GM12878 (cell line): ENCODE results near the gene CYP2A6. TPM values are rescaled to one million over a fixed set of nuclear protein-coding genes. Genes with fewer than 3 reads are reported as not detected.
"Not testable (repeated sequence)": the region's sequence is repeated elsewhere in the genome, so short reads cannot be mapped to it uniquely, and the experiment has no call there.

ENCODE experiments used
- ATAC-seq: fragments of 200-7000 bp; cut with Tn5 transposase; 3 replicates; pipeline ENCODE4 v1.9.1; 2020; ENCODE audit warnings: mild to moderate bottlenecking, moderate library complexity
- BruUV-seq: library from RNA; stranded (reverse); fragments of 400-500 nt; replicated peaks from 2 replicates; lab custom pipeline; 2021; lab: Mats Ljungman, UMichigan
- CTCF ChIA-PET: fragments of 300-600 bp; sonication (Branson Sonifier 250); formaldehyde crosslinking; extraction: SDS; loops from one replicate; lab custom pipeline; 2021; ENCODE audit warnings: inconsistent platforms; lab: Yijun Ruan, JAX
- POLR2A ChIA-PET: fragments of 350-600 bp; formaldehyde crosslinking; extraction: SDS; loops from one replicate; lab custom pipeline; 2021; ENCODE audit warnings: inconsistent platforms; lab: Charles Lee
- RAD21 ChIA-PET: fragments of 300-600 bp; sonication (Branson Sonifier 250); formaldehyde crosslinking; loops from one replicate; lab custom pipeline; 2023; ENCODE audit warnings: antibody characterized with exemption; ENCODE audit not compliant: unreplicated experiment; lab: Charles Lee
- SMC1A ChIA-PET: fragments of 300-600 bp; sonication (Branson Sonifier 250); formaldehyde crosslinking; loops from one replicate; lab custom pipeline; 2023; ENCODE audit not compliant: unreplicated experiment, uncharacterized antibody; lab: Charles Lee
- DNase-seq: peaks from one replicate; pipeline ENCODE4 v3.0.0-alpha.2; 2011; ENCODE audit warnings: low read depth, low spot score
- FAIRE-seq: peaks from 3 replicates; lab custom pipeline; 2011; peaks lifted over from hg19 to GRCh38; lab: Jason Lieb, UNC
- H2AFZ ChIP-seq: 2 replicates; pipeline ENCODE4 v1.6.0; 2011; ENCODE audit warnings: low read depth, low read length, control low read depth; ENCODE audit not compliant: control insufficient read depth
- H3K27ac ChIP-seq: 2 replicates; pipeline ENCODE4 v1.5.1; 2011; ENCODE audit warnings: control low read depth; ENCODE audit not compliant: control insufficient read depth, insufficient read depth
- H3K27me3 ChIP-seq, 2 experiments: replicated peaks in 1 of 2; 2 replicates each; pipeline versions ENCODE4 v1.6.0 to v1.6.1; 2011; ENCODE audit warnings: low read length in 1 of 2; ENCODE audit not compliant: control insufficient read depth in 2 of 2, insufficient read depth in 2 of 2
- H3K36me3 ChIP-seq, 2 experiments: 2 replicates each; pipeline ENCODE4 v1.5.1; 2011; ENCODE audit warnings: low read length in 1 of 2; ENCODE audit not compliant: control insufficient read depth in 2 of 2, insufficient read depth in 2 of 2
- H3K4me1 ChIP-seq: 2 replicates; pipeline ENCODE4 v1.6.1; 2011; ENCODE audit warnings: mild to moderate bottlenecking, low read length, moderate library complexity, mixed read lengths; ENCODE audit not compliant: control insufficient read depth, insufficient read depth
- H3K4me2 ChIP-seq: 2 replicates; pipeline ENCODE4 v1.6.0; 2011; ENCODE audit warnings: control low read depth; ENCODE audit not compliant: control insufficient read depth, insufficient read depth
- H3K4me3 ChIP-seq: fragments of 200-600 bp; sonication (generic); 2 replicates; pipeline ENCODE4 v1.5.1; 2016
- H3K79me2 ChIP-seq: 2 replicates; pipeline ENCODE4 v1.6.0; 2011; ENCODE audit warnings: low read length; ENCODE audit not compliant: control insufficient read depth, insufficient read depth
- H3K9ac ChIP-seq: 2 replicates; pipeline ENCODE4 v1.8.0; 2011; ENCODE audit warnings: low read length, control low read depth, mixed read lengths; ENCODE audit not compliant: control insufficient read depth, insufficient read depth
- H3K9me3 ChIP-seq: replicated peaks from 3 replicates; pipeline ENCODE4 v1.5.1; 2011; ENCODE audit warnings: mild to moderate bottlenecking, low read length; ENCODE audit not compliant: control insufficient read depth, insufficient read depth
- H4K20me1 ChIP-seq: 2 replicates; pipeline ENCODE4 v1.6.0; 2011; ENCODE audit not compliant: control insufficient read depth, insufficient read depth
- NR2F1 ChIP-seq: fragments of 450-650 bp; conservative IDR thresholded peaks from 2 replicates; pipeline ENCODE4 v1.6.1; 2017; ENCODE audit warnings: mild to moderate bottlenecking
- POLR2A ChIP-seq: IDR thresholded peaks from 2 replicates; pipeline ENCODE4 v1.6.1; 2011; ENCODE audit warnings: low read depth, mild to moderate bottlenecking, low read length
- SMC3 ChIP-seq: IDR thresholded peaks from 2 replicates; pipeline ENCODE4 v1.6.1; 2011; ENCODE audit warnings: low read length, improper control_type of control experiment, borderline replicate concordance
- TCF12 ChIP-seq: IDR thresholded peaks from 2 replicates; pipeline ENCODE4 v1.6.1; 2011; ENCODE audit warnings: low read depth, mild to moderate bottlenecking, low read length
- YY1 ChIP-seq: IDR thresholded peaks from 2 replicates; pipeline ENCODE4 v1.6.1; 2011; ENCODE audit warnings: low read depth, mild to moderate bottlenecking, low read length
- WGBS: methylation state at CpG from one replicate; pipeline ENCODE4 v1.1.6; 2016; ENCODE audit warnings: low lambda C conversion rate; ENCODE audit not compliant: insufficient replicate concordance, insufficient coverage; ENCODE audit errors: missing lambda C conversion rate; 5-methylcytosine and 5-hydroxymethylcytosine counted together
- in situ Hi-C: fragments of 300-500 bp; cut with MboI; formaldehyde crosslinking; loops from 9 replicates; pipeline ENCODE4 v1.14.3; 2018; ENCODE audit warnings: mixed read lengths
- intact Hi-C: fragments of 100-400 bp; cut with micrococcal nuclease; formaldehyde crosslinking; loops from one replicate; pipeline ENCODE4 v1.14.2; 2022; ENCODE audit not compliant: unreplicated experiment
- polyA plus RNA-seq, 11 experiments: library from polyadenylated mRNA; depleted of rRNA in 4 of 11; unstranded in 6 of 11; stranded (reverse) in 5 of 11; fragments of >200 nt; fragmentation: Nextera tagmentation in 4 of 11; fragmentation: Illumina TruSeq in 1 of 11; extraction: Ambion mirVana in 4 of 11; extraction: Trizol in 1 of 11; gene quantifications; 1 replicate in 1 of 11; 2 replicates in 10 of 11; pipeline versions ENCODE4 v1.2.1 to v1.2.3, GENCODE V29; 2011 to 2016; ENCODE audit warnings: inconsistent platforms in 2 of 11, missing spikeins in 2 of 11, low read depth in 1 of 11
- total RNA-seq, 4 experiments: library from RNA; depleted of rRNA in 3 of 4; stranded (reverse); fragments of >200 nt in 3 of 4; fragmentation: Illumina TruSeq in 1 of 4; extraction: Trizol in 1 of 4; gene quantifications; 2 replicates each; pipeline versions ENCODE4 v1.2.1 to v1.2.3, GENCODE V29; 2013 to 2021
- TF ChIP-seq, protein P1 (sequence below), 3 experiments: IDR thresholded peaks in 2 of 3; conservative IDR thresholded peaks in 1 of 3; 2 replicates each; pipeline ENCODE4 v1.5.1; 2011; ENCODE audit warnings: low read depth in 3 of 3, low read length in 3 of 3, mild to moderate bottlenecking in 3 of 3, control low read depth in 2 of 3, moderate library complexity in 2 of 3, inconsistent platforms in 1 of 3, mixed read lengths in 1 of 3; ENCODE audit not compliant: control insufficient read depth in 2 of 3, insufficient read depth in 1 of 3; ENCODE audit errors: extremely low read depth in 1 of 3

CYP2A6 gene
- total and polyA plus RNA-seq, 10 of the 15 experiments (the other 5 are each of a cell fraction or from before 2014, with no cell fraction given) = 0.97 TPM; not detected in 9

DNA sequence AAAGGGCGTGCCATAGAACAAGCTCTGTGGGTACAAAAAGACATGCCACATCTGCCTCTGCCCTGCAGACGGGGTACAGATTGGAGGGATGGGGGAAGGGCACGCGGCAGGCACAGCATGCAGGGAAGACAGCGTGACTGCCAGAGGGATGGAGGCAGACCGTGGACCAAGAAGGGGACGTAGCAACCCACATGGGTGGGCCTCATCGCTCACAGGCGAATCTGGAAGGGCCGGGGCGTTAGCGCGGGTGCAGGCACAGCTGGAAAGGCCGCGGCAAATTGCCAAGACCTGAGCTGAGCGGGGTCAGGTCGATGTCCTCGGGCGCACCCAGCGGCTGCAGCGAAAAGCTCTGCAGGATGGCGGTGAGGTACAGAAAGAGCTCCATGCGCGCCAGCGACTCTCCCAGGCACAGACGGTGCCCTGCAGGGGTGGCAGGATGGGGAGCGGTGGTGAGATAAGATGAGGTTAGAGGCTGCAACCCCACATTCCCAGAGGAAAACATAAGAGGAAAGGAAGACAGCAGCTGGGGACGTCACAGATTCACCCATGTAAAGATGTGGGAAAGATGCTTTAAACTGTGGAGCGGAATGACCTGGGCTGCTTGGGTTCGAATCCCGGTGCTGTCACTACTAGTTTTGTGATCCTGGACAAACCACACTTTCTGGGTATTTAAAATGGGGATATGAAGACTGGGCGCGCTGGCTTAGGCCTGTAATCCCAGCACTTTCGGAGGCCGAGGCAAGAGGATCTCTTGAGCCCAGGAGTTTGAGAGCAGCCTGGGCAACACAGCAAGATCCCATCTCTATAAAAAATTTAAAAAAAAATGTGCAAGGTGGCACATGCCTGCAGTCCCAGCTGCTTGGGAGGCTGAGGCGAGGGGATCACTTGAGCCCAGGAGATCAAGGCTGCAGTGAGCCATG, 31.5 kb downstream of the CYP2A6 start:
- ChIA-PET SMC1A (interaction anchor here (0.6 to 3.2 kb wide), 10 partner anchors 10 to 1600 kb away, joined by 3 to 56 read pairs (median 4); partner anchors contain the start of genes COQ8B, ITPKC and RAB4B), POLR2A (interaction anchor here (1.0 to 2.9 kb wide), 2 partner anchors 40 to 66 kb away, joined by 4 to 11 read pairs; partner anchors contain the start of gene RAB4B), CTCF (interaction anchor here (0.6 to 3.5 kb wide), 22 partner anchors 12 to 443 kb away, joined by 3 to 76 read pairs (median 4); partner anchors contain the start of genes ACTMAP, EGLN2, NUMBL and RAB4B), RAD21 (interaction anchor here (1.2 to 2.8 kb wide), 7 partner anchors 12 to 156 kb away, joined by 3 to 46 read pairs (median 5); partner anchors contain the start of genes EGLN2 and RAB4B)
- 26% methylated on average over 28 of the region's 36 CpGs for WGBS
- H3K36me3 ChIP-seq, H3K27me3 ChIP-seq, H3K27ac ChIP-seq, in situ Hi-C loops, BruUV-seq, H3K79me2 ChIP-seq, FAIRE-seq, DNase-seq, H3K9ac ChIP-seq, H4K20me1 ChIP-seq, H3K4me3 ChIP-seq, H3K9me3 ChIP-seq: not testable (repeated sequence)
- H3K4me2 ChIP-seq = peak overlapping the region; percentile 48
- peak; percentile 97 for ATAC-seq
- intact Hi-C loops = loop anchor here (1.0 kb wide), 1 partner anchor 156 kb away; no protein-coding TSS in a partner anchor
- peaks cover 11% of the 10 kb centered on the region for H3K4me1 ChIP-seq
- peak; percentile 76 for TF ChIP-seq NR2F1
- 0 out of 2 replicates have a peak, but pooled peaks have one; percentile 13 for TF ChIP-seq SMC3
- 0 out of 2 replicates have a peak, but pooled peaks have one; percentile 16 for TF ChIP-seq YY1
- 0 out of 2 replicates have a peak, but pooled peaks have one; percentile 17 for TF ChIP-seq POLR2A
- TF ChIP-seq, protein P1, sequence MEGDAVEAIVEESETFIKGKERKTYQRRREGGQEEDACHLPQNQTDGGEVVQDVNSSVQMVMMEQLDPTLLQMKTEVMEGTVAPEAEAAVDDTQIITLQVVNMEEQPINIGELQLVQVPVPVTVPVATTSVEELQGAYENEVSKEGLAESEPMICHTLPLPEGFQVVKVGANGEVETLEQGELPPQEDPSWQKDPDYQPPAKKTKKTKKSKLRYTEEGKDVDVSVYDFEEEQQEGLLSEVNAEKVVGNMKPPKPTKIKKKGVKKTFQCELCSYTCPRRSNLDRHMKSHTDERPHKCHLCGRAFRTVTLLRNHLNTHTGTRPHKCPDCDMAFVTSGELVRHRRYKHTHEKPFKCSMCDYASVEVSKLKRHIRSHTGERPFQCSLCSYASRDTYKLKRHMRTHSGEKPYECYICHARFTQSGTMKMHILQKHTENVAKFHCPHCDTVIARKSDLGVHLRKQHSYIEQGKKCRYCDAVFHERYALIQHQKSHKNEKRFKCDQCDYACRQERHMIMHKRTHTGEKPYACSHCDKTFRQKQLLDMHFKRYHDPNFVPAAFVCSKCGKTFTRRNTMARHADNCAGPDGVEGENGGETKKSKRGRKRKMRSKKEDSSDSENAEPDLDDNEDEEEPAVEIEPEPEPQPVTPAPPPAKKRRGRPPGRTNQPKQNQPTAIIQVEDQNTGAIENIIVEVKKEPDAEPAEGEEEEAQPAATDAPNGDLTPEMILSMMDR (IDR thresholded peaks at IDR 0.05 in 2 of 3, conservative IDR thresholded peaks at IDR 0.05 in 1 of 3; ENCODE audit: control insufficient read depth in 2 of 3, extremely low read depth in 1 of 3, insufficient read depth in 1 of 3, low read depth in 3 of 3, low read length in 3 of 3) = peak; percentile 39 to 51 (median 48); a peak in 5 of 6 replicates
- 0 out of 2 replicates have a peak, but pooled peaks have one; percentile 18 for TF ChIP-seq TCF12
- H2AFZ ChIP-seq = peak overlapping the region; percentile 82
